GM19397 (cell line): ENCODE data around the gene FABP1.

ENCODE experiments used
- ATAC-seq: cut with Tn5 transposase; IDR thresholded peaks from one replicate; pipeline ENCODE4 v1.9.1; 2021; ENCODE audit warnings: mild to moderate bottlenecking, moderate library complexity; ENCODE audit not compliant: unreplicated experiment

Gene FABP1

GRCh38 chr2:88139203-88139702 lies 11.4 kb upstream of the FABP1 start:
- no peak for ATAC-seq

DNA sequence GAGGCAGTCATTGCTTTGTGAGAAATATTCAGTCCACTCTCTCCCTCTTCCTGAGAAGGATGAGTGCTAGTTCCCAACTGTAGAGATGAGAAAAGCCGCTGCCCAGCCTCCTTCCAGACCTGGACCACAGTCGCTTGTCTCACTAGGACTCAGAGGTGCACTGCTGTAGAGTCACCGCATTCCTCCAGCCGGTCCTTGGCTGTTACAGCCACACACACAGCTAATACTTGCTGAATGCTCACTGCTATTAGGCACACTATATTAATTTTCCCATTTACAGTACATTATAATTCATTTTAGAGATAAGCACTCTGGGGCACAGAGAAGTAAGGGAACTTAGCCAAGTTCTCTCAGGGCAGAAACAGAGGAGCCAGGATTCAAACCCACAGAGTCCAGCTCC lies 10.0 kb upstream of the FABP1 start:
- ATAC-seq = no peak

- no peak for ATAC-seq
Measured at GRCh38 chr2:88136817-88137216, 9.0 kb upstream of the FABP1 start.

GRCh38 chr2:88133875-88134274 lies 6.0 kb upstream of the FABP1 start:
- ATAC-seq = no peak

DNA sequence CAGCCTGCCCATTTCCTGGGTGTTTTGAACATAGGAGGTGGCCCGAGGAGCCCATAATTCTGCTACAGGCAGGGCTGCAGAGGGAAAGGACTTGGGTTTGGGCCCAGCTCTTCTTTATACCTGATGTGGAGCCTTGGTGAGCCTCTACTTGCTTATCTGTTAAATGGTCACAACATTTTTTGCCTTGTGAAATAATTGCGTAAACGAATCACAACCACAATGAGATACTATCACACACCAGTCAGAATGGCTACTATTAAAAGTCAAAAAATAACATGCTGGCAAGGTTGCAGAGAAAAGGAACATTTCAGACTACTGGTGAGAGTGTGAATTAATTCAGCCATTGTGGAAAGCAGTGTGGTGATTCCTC lies 4.1 kb upstream of the FABP1 start:
- no peak for ATAC-seq

- no peak for ATAC-seq
Measured at GRCh38 chr2:88131201-88131998, 3.5 kb upstream of the FABP1 start.

DNA sequence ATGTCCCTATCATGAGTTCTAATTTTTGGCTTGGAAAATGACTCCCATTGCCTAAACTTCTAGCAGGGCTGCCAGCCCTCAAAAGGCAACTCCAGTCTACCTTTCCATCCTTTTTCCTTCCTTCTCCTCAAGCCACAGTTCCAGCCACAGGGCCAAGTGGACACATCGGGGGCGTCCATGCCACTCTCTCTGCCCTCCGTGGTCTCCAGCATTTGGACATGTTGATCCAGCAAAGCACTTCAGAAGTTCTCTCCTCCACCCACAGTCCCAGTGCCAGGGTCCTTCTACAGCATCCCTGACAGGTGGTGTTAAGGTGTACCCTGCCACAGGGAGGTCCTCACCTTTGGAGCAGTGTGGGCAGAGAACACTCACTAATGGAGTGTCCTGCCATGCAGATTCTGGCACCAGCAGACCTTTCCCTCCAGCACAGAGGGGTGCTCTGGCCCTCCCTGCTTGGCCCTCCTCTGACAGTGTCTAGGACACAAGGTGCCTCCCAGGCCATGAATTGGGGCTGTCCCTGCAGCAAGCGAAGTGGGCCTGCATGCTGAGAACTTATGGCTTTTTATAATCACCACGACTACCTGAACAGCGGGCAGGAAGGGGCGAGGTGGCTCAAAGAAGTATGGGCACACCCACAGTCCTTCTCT lies 1.6 kb upstream of the FABP1 start:
- ATAC-seq = no peak

GRCh38 chr2:88128654-88129312 lies 921 bp upstream of the FABP1 start:
- ATAC-seq = no peak

DNA sequence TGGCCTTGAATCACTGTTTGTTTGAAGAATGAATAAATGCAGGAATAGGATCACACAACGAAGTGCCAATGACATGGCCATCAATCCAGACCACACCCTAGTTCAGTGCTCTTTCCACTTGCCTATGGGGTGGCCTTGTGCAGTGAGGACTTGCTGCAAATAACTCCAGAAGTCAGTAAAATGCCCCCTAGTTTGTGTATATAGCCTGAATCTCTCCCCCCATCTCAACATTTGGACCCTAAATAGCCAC lies 299 bp downstream of the FABP1 start:
- no peak for ATAC-seq

DNA sequence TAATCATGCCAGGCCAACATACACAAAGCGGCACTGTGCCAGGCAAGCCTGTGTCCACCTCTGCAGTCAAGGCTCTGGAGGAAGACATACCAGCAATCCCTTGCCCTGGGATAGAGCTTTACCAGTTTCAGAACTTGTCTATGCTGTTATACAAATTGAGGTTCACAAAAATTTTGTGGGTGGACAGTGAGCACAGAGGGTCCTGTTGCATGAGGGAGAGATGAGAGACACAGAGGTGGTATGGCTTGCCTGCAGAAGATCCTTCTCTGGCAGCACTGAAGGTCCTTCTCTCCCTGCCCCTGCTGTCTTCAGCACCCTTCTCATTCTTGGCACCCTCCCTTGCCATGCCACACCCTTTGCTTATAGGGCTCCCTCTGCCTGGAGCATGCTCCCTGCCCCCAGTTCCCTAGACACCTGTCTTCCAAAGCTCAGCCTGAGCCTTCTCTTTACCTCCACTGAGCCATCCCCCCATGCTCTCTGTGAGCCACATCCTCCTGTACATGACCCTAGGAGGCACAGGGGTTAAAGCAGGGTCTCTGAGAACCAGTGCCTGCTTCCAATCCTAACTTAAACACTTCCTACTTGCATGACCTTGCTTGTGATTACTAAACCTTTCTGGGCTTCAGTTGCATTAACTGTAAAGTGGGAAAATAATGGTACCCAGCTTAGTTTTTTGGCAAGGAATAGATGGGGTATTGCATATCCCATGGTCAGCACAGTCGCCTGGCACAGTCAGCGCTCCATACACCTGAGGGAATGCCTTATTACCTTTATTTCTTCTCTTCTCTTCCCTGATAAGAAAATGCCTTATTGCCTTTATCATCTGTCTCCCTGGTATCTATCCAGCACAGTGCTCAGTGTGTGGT lies 857 bp downstream of the FABP1 start:
- no peak for ATAC-seq

DNA sequence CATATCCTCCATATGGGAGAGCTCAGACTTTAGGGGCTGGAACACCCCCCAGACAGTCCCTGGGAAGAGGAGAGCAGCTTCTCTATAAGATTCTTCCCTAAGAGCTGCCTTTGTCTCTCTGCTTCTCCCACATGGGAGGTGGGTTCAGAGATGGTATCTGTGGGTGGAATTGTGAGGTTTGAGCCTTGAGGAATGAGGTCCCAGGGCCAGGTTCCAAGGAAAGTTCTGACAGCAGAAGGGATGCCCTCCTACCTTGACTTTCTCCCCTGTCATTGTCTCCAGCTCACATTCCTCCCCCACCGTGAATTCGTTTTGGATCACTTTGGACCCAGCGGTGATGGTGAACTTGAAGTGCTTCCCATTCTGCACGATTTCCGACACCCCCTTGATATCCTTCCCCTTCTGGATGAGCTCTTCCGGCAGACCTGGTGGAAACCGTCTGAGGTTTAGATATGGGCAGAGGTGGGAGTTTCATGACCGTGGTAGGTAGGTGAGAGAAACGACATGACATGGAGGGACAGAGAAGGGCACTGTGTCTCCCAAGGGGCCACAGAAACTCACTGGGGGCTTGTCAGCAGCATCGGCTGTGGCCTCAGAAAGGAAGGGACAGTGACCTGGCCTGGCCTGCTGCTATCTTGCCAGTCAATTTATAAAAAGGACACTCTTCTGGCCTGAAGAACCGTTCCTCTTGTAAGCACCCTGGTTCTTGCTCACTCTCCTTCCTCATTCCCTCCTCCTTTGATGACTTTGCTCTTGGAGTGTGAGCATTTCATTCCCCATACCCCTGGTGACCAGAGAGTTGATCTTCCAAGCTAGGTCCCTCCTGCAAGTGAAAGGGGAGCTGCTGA lies 1.7 kb downstream of the FABP1 start:
- ATAC-seq = no peak

DNA sequence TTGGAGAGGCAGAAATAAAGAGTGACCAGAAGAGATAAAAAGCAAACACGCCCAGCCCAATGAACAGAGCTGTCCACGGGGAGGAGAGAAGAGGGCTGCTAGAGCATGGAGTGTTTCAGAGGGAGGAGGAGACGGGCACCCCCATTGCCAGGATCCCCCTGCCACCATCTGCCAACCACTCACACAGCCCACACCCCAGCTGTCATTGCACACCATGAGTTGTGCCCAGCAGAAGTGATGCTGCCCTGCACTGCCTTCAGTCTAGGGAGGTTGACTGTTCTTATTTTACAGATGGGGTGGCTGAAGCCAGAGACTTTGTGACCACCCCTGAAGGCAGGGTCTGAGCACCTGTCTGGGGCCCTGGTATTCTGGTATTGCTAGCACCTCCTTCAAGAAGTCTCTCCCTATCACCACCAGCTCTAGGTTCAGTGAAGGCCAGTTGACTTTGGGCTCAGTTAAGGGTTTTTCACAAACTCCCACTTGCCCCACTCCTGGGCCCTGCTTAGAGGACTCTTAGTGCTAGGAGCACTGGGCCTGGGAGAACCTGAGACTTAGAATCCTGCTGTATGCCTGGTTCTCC lies 2.4 kb downstream of the FABP1 start:
- no peak for ATAC-seq

GRCh38 chr2:88123975-88124917 lies 3.6 kb downstream of the FABP1 start:
- ATAC-seq = no peak

DNA sequence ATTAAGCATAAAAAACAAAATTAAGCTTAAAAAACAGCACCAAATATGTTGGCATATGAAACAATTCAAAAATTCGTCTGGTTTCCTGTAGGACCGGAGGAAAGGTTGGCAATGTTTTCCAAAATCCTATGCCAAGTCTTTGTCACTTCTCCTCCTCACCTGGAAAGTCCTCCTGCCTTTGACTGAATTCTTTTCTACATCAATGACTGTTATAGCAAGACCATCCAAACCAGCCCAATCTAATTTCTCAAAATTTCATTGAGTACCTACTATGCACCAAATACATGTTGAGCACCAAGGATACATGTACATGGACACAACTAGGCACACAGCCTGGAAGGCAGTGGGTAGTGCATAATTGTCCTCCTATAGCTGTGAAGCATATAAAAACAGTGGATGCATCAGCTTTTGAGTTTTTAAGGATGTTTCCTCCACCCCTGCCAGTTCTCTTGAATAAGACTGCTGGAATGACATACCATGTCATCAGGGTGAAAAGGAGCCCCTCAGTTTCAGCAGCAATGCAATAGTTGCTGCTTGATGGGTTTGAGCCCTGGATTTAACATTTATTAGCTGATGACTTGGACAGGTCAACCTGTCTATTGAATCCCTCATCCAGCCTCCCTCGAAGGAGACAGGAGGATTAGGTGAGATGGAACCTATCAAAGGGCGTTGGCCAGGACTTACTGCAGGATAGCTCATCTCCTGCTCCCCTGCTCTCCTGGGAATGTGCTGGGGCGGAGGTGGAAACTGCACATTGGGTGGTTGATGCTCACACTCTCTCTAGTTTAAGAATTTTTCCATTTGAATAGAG lies 4.5 kb downstream of the FABP1 start:
- no peak for ATAC-seq

GRCh38 chr2:88122141-88122884 lies 5.5 kb downstream of the FABP1 start:
- no peak for ATAC-seq

DNA sequence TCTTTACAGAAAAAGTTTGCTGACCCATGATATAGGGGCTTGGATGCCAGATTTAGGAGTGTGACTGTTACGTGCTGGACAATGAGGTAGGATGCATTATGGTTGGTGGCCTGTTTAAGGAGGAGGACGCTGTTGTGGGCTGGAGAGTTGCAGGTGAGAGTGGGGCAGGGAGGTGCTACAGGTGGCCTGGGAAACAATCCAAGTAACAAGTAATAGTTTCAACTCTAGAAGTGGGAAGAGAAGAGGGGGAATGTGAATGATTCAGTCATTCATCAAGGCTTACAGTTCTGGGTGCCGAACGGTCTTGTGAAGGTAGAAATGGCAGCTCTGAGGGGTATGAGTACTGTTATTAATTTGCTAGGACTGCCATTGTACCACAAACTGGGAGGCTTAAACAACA lies 6.2 kb downstream of the FABP1 start:
- ATAC-seq = no peak

- no peak for ATAC-seq
Measured at GRCh38 chr2:88117973-88118372, 9.9 kb downstream of the FABP1 start.
